Right lobe of liver (tissue), 6 donors: ENCODE measurements around the gene TUFT1. TPM values are rescaled to one million over a fixed set of nuclear protein-coding genes. Genes with fewer than 3 reads are reported as not detected.

Experiments
- ATAC-seq, 4 donors: fragments of 200-7000 bp; cut with Tn5 transposase; one replicate each; pipeline ENCODE4 v1.9.1; 2020; ENCODE audit warnings: mild to moderate bottlenecking in 4 of 4, moderate library complexity in 4 of 4
- DNase-seq, 3 donors: peaks; one replicate each; pipeline ENCODE4 v3.0.0-alpha.2; 2020
- H3K27ac ChIP-seq, 3 donors: fragments of 200-600 bp; one replicate each; pipeline ENCODE4 v1.8.0; 2022
- H3K27me3 ChIP-seq, 2 donors: fragments of 200-600 bp; one replicate each; pipeline ENCODE4 v1.8.0; 2022
- H3K36me3 ChIP-seq, 4 donors: fragments of 200-600 bp; sonication (generic) in 1 of 4; one replicate each; pipeline versions ENCODE4 v1.5.1 to v1.8.0; 2017 to 2022; ENCODE audit warnings: control low read depth in 1 of 4
- H3K4me1 ChIP-seq, 4 donors: fragments of 200-600 bp; sonication (generic) in 1 of 4; one replicate each; pipeline versions ENCODE4 v1.5.1 to v1.8.0; 2017 to 2022; ENCODE audit warnings: control low read depth in 1 of 4
- H3K4me3 ChIP-seq, 3 donors: fragments of 200-600 bp; one replicate each; pipeline ENCODE4 v1.8.0; 2022
- H3K9me3 ChIP-seq, 4 donors: fragments of 200-600 bp; sonication (generic) in 1 of 4; one replicate each; pipeline versions ENCODE4 v1.5.1 to v1.8.0; 2017 to 2022; ENCODE audit warnings: control low read depth in 1 of 4
- CTCF ChIP-seq, 4 donors: fragments of 200-600 bp in 3 of 4; fragments of 450-650 bp in 1 of 4; IDR thresholded peaks; one replicate each; pipeline versions ENCODE4 v1.5.1 to v1.8.0; 2016 to 2022; ENCODE audit warnings: antibody characterized with exemption in 4 of 4, mild to moderate bottlenecking in 2 of 4
- POLR2A ChIP-seq: fragments of 450-650 bp; IDR thresholded peaks from one replicate; pipeline ENCODE4 v1.6.1; 2017; ENCODE audit warnings: antibody characterized with exemption, mild to moderate bottlenecking
- WGBS: methylation state at CpG from one replicate; pipeline ENCODE4 v1.1.6; 2018; ENCODE audit warnings: low coverage, low lambda C conversion rate; ENCODE audit not compliant: insufficient coverage; ENCODE audit errors: missing lambda C conversion rate; 5-methylcytosine and 5-hydroxymethylcytosine counted together
- intact Hi-C, 2 donors: fragments of 100-400 bp; cut with DNase I; formaldehyde crosslinking; loops; one replicate each; pipeline versions ENCODE4 v1.11.2 to v1.14.1; 2022
- total RNA-seq, 6 experiments: library from RNA; depleted of rRNA in 2 of 6; stranded (reverse); fragments of >200 nt in 2 of 6; fragmentation: NEBNext Ultra II Directional in 3 of 6; extraction: Animal tissue kit (Norgen Biotek cat#: 25700) in 3 of 6; gene quantifications; one replicate each; pipeline versions ENCODE4 v1.1.0 to v1.2.4, GENCODE V29; 2016 to 2023
- donor health status: DM: no; HTN: yes; CAD: no.
- donor health status: DM: no; HTN: no; CAD: no.
- donor health status: DM: no; HTN: no; CAD: no.
- donor health status: DM: no; HTN: yes; CAD: no.
- donor health status: DM: no; HTN: yes; CAD: no.

TUFT1 gene
- total RNA-seq, 6 experiments from 2014 or later = 1.6 to 8.0 (median 3.1) TPM

GRCh38 chr1:151541752-151542151, 1.6 kb downstream of the TUFT1 start:
- no peaks in the 10 kb centered on the region for H3K27me3 ChIP-seq
- TF ChIP-seq POLR2A = no peak
- no peak for TF ChIP-seq CTCF (IDR thresholded peaks at IDR 0.05)
- peaks cover 0 to 6% (median 0%) of the 10 kb centered on the region in 4 donors for H3K36me3 ChIP-seq
- no peaks in the 10 kb centered on the region for H3K9me3 ChIP-seq
- no peak overlapping the region for H3K27ac ChIP-seq
- no peak for DNase-seq
- peaks cover 0 to 23% (median 9%) of the 10 kb centered on the region in 4 donors for H3K4me1 ChIP-seq
- no peak for ATAC-seq
- whole genome bisulfite sequencing = 78% methylated on average over 5 of the region's 5 CpGs
- H3K4me3 ChIP-seq = peak overlapping the region in 1 of 3 donors; percentile 69
- intact Hi-C loops = loop anchor here in 1 of 2 donors (10.0 kb wide), 1 partner anchor 53 kb away; no protein-coding TSS in a partner anchor

DNA sequence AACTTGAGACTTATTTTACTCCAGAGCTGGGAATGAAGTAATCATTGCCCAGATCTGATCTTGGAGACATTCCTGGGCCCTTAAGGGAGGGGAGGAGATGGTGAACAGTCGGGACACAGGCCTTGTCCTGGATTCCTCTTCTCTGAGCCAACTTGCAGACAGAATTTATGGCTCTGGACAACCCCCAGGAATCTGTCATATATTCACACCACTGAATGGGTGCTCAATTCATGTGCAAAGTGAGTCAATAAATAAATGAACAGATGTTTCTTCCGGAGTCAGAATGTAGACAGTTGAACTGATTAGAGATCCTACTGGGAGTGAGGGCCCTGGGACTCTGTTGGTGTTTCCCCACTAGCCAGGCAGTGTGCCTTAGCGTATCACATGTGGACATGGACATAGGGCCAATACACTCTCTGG, 2.6 kb downstream of the TUFT1 start:
- H3K4me3 ChIP-seq = no peak overlapping the region
- ATAC-seq = no peak
- H3K9me3 ChIP-seq = no peaks in the 10 kb centered on the region
- H3K36me3 ChIP-seq = no peaks in the 10 kb centered on the region
- WGBS = 85% methylated on average over 2 of the region's 3 CpGs
- H3K27ac ChIP-seq = no peak overlapping the region
- H3K27me3 ChIP-seq = no peaks in the 10 kb centered on the region
- H3K4me1 ChIP-seq = peaks cover 0 to 29% (median 12%) of the 10 kb centered on the region in 4 donors
- intact Hi-C loops = loop anchor here in 1 of 2 donors (10.0 kb wide), 1 partner anchor 52 kb away; no protein-coding TSS in a partner anchor
- no peak for DNase-seq
- TF ChIP-seq CTCF (IDR thresholded peaks at IDR 0.05) (no peak), POLR2A (no peak)

DNA sequence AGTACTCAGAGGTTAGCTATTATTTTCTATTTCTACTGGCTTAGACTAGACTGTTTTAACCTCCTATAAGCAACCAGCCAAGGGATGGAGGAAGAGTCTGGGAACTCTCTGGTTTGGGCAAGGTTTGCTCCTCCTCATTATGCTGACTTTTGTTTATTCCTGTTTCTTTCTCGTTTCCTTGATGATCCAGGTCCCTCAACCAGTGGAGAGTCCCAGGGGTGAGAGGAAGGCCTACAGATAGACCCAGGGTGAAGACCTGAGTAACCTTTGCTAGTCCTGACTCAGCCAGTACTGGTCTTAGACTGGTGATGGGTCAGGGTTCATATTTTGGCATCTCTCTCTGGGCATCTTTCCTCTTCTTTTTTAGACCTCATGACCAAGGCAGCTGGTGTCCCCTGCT, 5.4 kb downstream of the TUFT1 start:
- no peak overlapping the region for H3K4me3 ChIP-seq
- no peaks in the 10 kb centered on the region for H3K36me3 ChIP-seq
- DNase-seq (no peak), ATAC-seq (no peak)
- no peaks in the 10 kb centered on the region for H3K27me3 ChIP-seq
- intact Hi-C loops = loop anchor here in 1 of 2 donors (10.0 kb wide), 1 partner anchor 49 kb away; no protein-coding TSS in a partner anchor
- peaks cover 0 to 20% (median 10%) of the 10 kb centered on the region in 4 donors for H3K4me1 ChIP-seq
- H3K9me3 ChIP-seq = no peaks in the 10 kb centered on the region
- TF ChIP-seq POLR2A (no peak), CTCF (IDR thresholded peaks at IDR 0.05) (no peak)
- 67% methylated on average over 1 of the region's 1 CpG for WGBS
- no peak overlapping the region for H3K27ac ChIP-seq

DNA sequence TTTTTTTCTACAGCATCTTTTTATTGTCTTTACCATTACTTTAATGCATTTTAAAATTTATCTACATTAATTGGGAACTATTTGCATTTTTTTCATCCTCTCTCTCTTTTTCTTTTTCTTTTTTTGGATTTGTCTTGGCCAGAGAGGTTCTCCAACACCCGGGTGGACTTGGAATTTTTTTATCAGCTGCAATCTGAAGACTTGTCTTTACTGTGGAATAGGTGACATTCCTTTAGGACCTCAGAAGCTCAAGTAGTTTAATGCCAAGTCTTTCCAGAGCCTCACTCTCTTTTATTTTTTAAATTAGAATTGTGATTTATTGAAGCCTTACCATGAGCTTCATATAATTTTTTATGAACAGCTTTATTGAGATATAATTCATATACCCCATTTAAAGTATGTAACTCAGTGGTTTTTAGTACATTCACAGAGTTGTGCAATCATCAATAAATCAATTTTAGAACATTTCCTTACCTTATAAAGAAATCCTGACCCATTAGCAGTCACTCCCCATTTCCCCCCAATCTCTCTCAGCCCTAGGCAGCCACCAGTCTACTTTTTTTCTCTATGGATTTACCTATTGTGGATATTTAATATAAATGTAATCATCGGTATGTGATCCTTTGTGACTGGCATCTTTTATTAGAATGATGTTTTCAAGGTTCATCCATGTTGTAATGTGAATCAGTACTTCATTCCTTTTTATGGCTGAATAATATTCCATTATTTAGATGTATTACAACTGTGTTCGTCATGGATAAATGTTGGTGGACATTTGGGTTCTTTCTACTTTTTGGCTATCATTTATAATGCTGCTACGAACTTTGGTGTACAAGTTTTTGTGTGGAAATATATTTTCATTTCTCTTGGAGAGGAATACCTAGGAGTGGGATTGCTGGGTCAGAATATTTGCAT, 6.2 kb downstream of the TUFT1 start:
- H3K9me3 ChIP-seq = no peaks in the 10 kb centered on the region
- TF ChIP-seq CTCF (IDR thresholded peaks at IDR 0.05) (no peak), POLR2A (no peak)
- DNase-seq (no peak), ATAC-seq (no peak)
- peaks cover 0 to 20% (median 10%) of the 10 kb centered on the region in 4 donors for H3K4me1 ChIP-seq
- WGBS = 76% methylated on average over 4 of the region's 4 CpGs
- intact Hi-C loops = loop anchor here in 1 of 2 donors (10.0 kb wide), 1 partner anchor 49 kb away; no protein-coding TSS in a partner anchor
- H3K27me3 ChIP-seq = no peaks in the 10 kb centered on the region
- H3K4me3 ChIP-seq = no peak overlapping the region
- no peaks in the 10 kb centered on the region for H3K36me3 ChIP-seq
- no peak overlapping the region for H3K27ac ChIP-seq
